GM21423 (cell line): ENCODE measurements around the gene TMIGD1.
A peak's percentile ranks its signal among the peaks of the same experiment; 100 is the strongest.

ENCODE experiments used
- ATAC-seq: cut with Tn5 transposase; IDR thresholded peaks from one replicate; pipeline ENCODE4 v1.9.1; 2021; ENCODE audit warnings: mild to moderate bottlenecking, moderate library complexity; ENCODE audit not compliant: unreplicated experiment

TMIGD1 gene, protein sequence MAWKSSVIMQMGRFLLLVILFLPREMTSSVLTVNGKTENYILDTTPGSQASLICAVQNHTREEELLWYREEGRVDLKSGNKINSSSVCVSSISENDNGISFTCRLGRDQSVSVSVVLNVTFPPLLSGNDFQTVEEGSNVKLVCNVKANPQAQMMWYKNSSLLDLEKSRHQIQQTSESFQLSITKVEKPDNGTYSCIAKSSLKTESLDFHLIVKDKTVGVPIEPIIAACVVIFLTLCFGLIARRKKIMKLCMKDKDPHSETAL

DNA sequence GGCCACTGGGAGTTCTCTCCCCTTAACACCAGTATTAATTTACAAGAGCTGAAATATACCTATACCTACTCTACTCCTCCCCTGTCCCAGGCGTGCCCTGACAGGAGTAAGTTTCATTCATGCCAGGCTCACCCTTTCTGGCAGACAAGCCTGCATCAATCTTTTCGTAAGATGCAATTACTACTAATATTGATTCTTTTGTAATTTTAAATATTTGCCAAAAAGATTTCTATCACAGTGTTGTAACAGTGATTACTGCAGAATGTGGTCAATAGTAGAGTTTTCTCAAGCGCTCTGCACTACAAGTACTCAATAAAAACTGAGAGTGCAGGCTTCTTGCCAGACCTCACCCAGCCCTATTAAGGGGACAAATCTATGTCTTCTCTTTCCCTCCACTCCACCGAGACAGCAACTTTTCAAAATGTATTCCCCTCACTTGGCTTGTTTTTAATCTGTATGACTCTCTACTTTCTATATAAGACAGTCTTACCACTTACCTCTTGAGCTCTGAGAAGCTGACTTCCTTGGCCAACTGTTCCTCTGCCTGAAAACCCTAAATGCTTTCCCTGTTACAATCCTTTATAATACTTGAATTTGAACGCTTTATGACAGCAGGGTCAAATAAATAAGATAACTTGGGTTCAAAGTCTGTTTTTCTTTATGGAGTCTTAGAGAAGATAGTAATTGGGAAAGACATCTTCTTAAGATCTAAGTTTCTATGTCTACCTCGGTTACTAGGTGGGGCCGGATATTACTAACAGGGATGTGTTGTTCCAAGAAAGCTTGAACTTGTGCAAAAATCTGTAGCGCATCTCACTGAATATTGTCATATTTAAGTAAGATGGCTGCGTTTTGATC lies at the start of gene TMIGD1:
Gene TMIGD1, minus strand, starts transcription at position 555 of the 858 bp plus-strand sequence. CDS start 1,924 bp downstream, outside the sequence.
- ATAC-seq: no peak

DNA sequence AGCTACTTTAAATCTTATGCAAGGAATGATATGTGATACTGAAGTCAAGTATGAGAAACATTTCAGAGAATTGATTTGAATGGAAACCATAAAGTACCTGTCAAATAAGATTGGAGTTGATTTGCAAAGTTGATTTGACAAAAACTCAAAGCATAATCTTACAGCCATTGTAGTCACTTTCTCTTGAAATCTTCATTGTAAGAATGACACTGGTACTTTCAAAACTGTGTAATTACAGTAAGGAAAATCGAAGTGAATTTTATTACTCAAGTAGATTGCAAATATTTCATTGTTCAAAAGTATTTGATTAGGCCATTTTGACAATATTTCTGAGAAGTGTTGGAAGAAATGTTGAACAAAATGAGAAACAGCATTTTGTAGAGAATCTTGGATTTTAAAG lies 48.5 kb upstream of the TMIGD1 start:
- no peak for ATAC-seq

DNA sequence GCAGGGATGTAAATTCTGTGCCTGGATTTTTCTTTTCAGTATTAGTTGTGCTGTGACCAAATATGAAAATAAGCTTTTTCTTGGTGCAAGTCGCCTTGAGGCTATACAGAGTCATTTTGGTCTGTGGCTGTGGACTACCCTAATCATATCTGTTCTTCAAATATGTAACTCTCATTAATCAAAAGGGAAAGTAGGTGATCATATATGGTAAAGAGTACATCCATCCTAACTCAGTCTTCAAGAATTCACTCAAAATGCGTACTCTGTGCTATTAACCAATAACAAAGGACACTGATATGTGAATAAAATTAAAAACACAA lies 47.4 kb upstream of the TMIGD1 start:
- no peak for ATAC-seq

DNA sequence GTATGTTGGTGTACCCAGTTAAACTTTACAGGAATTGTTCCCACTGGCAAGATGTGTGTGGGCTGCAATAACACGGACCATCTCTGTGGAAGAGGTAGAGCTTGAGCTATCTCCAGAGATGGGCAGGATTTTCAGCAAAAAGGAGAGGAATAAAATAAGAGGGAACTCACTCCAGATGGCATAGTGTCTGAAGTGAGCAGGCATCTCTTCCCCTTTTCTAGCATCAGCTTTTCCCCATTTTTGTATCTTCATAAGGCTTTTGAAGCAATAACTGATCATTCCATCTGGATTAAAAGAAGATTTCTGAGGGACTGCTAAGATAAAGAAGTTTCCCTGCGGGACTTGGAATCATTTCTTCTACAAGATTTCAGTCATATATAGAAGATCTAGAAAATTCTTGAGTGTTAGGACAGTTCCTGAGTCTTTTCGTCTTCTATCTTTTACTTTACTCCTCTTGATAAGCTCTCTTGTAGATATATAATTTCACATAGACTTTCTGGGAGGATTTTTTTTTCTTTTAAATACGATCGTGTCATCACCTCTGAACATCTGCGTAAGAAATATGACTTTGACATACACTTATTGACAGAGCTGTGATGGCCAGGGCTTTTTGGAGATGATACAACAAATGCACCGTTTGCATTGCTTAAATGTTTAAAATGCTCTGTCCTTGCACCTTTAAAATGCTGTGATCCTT lies 46.9 kb upstream of the TMIGD1 start:
- ATAC-seq: no peak

DNA sequence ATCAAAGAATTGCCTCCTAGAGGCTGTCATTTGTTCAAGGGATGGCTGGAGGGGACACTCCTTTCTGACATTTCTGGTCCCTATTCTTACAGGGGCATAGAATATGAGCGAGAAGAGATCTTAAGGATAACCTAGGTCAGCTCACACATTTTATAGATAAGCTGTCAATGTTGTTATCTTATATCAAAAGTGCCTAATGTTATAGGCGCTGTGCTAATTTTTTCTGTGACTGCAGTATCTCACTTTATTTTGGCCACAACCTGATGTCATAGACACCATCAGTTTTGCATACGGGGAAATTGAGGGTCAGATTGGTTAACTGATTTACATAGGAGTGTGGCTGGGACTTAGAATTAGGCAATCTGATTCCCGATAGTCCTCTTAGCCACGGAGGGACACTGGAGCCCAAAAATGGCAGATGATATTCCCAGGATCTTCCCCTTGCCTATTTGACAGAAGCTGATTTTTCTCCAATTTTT lies 46.1 kb upstream of the TMIGD1 start:
- ATAC-seq: no peak

DNA sequence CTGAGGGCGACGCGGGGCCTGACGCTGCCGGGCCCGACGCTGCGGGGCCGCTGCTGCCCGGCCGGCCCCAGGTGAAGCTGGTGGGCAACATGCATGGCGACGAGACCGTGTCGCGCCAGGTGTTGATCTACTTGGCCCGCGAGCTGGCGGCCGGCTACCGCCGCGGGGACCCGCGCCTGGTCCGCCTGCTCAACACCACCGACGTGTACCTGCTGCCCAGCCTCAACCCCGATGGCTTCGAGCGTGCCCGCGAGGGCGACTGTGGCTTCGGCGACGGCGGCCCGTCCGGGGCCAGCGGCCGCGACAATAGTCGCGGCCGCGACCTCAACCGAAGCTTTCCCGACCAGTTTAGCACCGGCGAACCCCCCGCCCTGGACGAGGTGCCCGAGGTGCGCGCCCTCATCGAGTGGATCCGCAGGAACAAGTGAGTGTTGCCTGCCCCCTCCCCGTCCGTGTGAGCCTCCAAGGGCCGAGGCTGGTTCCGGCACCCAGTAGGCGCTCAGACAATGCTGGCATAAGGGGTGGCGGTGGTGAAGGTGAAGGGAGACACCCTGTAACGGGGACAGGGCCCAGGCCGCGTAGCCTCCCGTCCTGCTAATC lies 45.5 kb upstream of the TMIGD1 start:
- ATAC-seq: no peak

DNA sequence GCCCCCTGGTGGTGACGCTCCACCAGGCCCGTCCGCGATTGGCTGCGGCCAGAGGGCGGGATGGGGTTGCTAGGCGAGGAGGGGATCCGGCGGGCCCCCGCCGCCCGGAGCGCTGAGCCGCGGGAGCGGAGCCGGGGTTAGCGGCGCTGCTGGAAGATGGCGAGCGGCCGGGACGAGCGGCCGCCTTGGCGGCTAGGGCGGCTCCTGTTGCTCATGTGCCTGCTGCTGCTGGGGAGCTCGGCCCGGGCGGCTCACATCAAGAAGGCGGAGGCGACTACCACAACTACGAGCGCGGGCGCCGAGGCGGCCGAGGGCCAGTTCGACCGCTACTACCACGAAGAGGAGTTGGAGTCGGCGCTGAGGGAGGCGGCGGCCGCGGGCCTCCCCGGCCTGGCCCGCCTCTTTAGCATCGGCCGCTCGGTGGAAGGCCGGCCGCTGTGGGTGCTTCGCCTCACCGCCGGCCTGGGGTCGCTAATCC lies 45.0 kb upstream of the TMIGD1 start, which contains the start of gene CPD:
Gene CPD, plus strand, starts transcription at position 103 of the 478 bp plus-strand sequence. Its CDS starts 54 bp downstream, at position 157.
- ATAC-seq: peak; percentile 91

DNA sequence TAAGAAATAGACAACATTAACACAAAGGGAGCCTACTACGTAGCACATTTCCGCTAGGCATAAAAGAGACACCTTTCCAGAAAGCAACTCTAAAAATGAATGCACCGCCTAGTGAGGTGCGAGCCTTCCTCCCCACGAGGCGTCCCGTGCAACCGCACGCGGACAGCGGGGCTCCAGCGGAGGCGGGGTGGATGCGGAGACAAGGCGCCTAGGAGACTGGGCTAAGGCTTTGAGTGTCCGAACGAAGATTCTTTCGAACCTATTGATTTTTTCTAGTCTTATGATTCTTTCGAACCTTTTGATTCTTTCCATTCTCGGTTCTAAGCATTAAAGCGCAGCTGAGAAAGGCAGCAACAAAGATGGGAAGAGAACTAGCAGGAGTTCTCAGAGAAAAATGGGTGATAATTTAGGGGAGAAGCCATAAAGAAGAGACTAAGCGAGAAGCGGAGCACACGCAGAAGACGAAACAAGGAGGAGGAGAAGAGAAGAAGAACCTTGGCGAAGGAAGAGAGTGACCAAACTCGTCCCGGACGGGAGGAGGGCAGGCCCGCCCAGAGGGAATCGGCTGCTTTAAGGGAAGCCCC lies 44.5 kb upstream of the TMIGD1 start:
- no peak for ATAC-seq

DNA sequence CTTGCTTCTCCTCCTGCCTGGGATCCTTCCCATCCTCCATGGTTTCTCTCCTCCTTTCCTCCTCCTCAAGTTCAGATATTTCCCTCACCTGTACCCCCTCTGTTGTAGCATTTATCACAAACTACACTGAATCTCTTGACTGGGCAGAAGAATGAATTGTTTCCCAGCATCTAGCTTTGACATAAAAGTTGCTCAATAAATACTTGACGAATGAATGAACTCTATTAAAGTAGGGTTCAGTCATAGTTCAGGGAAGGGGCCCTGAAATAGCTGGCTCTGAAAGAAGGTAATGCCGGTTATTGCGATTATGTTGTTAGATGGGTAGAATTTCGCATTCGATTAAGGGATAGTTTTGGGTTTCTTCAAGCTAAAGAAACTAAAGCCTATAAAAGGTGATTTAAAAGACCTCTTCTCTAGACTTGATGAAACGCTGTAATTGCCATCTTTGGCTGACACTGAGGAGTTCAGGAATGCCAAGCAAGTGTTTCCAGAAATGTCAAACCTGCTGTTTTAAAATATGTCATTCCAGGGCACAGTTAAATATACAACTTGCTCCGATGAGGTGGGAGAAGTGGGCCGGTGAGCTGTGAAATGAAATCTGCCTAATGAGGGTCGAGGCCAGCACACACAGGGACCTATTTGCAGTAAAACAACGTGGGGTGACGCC lies 43.9 kb upstream of the TMIGD1 start:
- no peak for ATAC-seq

DNA sequence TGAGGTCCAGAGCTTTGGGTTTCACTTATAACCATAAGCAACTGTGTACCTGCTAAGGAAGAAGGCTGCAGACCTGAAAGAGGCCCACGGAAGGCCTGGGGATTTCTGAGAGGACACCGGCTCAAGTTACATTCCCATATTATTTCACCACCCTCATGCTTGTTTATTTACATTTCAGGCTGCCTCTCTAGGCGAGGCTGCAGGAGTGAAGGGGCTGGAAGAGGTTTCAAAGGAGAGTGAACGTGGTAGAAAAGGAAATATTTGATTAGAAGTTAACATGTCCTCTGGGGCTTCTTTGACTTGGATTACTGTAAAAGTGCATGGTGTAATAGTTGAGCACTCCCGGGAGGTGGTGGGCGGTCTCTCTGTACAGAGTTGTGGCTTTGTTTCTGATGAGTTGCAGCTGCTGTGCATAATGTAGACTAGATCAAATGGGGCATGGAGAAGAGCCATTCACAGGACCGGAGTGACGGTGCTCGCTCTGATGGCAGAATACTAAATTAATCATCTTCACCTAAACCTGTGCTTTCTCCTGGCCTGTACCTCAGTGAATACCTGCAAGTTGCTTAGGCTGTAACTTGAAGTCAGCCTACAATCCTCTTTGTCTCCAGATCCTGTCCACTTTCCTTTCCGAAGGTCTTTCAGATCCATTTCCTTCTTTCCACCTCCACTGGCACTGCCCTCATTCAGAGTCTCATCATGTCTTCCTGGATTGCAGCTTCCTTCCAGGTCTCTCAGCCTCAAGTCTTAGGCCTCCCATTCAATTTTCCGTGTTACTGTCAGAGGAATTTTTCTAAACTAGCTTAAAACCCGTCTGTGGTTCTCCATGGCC lies 43.0 kb upstream of the TMIGD1 start:
- ATAC-seq: no peak

DNA sequence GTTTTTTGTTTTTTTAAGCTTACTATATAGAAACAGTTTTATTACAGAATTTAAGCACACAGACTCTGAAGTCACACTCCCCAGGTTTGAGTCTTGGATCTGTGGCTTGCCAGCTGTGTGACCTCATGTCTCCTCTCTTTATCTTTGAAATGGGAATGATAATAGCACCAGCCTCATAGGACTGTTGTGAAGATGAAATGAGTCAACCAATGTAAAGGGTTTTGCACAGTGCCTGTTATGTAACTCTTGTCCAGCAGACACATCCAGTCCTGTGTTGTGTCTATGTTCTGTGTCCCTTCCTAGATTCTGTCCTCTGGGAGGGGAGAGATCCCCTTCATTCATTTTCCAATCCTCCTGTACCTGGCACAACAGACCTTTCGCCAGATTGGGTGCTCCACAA lies 41.8 kb upstream of the TMIGD1 start:
- ATAC-seq: no peak

DNA sequence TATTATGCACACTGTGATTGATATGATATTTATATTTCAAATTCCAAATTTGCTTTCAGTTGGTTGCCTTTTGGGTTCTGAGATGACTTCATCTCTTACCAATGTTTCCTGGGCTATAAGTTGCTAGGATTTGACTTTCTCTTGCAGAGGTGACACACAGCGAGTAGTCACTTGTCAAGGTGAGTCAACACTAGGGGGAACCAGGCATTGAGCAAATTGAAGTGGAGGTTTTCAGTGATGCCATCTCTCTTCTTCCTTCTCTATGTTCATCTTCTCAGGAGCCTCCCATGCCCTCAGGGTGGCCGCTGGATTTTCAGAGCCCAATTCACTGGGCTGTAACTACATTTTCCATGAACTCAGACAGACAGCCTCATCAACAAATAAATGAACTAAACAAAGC lies 38.9 kb upstream of the TMIGD1 start:
- ATAC-seq: no peak

DNA sequence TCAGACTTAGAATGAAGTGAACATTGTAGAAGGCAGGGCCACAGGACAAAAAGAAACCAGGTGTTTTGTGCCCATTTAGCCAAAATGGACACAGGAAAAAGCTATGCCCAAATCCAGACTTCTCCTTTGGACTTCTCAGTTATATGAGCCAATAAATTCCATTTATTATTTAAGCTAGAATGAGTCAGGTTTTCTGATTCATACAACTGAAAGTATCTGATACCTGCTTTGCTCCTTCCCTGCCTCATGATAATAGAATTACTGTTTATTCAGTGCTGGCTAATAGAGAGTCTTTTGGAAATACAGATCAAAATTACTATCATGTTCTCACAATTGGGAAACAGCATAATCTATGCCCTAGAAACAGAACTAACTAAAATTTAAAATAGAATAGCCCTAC lies 36.1 kb upstream of the TMIGD1 start:
- no peak for ATAC-seq

DNA sequence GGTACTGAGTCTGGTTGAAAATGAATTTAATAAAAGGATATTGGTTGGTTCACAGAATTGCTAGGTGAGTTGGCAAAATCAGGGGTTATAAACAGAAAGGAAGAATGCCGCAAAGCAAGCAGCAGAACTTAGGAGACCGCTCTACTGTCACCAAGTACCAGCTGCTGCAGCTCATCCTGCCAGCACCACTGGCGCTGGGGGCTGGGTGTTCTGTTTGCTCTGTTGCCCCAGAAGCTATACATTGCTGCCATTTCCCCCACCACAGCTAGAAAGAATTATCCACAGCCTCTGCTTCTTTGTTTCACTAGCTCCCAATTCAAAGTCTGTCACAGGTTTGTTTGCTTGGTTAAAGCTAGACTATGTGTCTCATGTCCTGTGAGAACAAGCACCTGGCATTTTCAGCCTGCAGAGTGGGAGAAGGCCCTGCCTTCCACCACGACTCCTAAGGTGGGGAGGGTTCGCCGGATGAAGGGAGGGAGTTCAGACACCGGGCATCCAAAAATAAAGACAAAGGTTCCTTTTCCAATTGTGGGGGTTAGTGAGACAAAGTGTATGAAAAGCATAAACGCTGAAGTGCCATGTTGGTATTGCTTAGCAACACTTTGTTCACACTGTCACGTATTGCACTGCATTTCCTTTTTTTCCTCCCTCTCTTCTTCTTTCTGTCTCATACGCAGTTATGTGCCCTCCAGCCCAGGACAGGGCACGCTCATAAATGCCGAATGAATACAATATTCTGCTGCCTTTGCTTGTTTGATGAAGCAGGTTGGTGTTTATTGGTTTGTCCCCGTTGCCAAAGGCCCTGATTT lies 35.3 kb upstream of the TMIGD1 start:
- ATAC-seq: no peak

DNA sequence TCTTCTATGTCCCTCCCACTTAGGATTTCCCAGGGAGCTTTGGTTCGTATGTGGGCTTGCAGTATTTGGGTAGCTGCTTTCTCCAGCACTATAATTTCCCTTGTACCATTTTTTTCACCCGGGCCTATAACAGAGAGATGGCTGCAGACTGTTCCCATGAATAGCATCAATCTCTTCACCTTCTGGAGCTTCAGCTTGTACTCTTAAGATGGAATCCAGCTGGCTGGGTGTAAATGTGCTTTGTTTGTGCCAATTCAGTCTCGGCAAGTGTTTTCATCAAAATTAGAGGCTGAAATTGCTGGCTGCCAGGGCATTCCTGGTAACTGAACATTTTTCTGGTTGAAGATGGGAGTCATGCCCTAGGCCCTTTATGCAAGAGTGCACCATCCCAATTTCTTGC lies 32.7 kb upstream of the TMIGD1 start:
- ATAC-seq: no peak

DNA sequence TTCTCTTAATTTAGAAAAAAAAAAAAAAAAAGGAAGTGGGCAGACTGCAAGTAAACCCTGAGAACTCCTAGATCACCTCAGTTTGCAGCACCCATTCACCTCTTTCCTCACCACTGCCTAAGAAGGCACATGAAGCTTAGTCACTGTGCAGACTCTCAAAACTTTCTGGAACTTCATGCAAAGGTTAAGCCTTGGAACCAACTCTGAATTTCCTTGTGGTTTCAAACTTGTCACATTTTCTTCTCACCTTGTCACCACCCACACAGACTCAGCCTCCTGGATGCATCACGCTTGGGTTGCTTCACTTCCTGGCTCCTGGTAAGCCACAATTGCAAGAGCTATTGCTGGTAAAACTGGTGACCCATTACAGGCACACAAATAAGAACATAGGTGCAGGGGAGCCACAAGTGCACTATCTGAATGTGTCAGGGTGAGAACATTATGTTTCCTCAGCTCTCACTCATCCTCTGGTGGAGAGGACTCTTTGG lies 29.9 kb upstream of the TMIGD1 start:
- ATAC-seq: peak; percentile 86

DNA sequence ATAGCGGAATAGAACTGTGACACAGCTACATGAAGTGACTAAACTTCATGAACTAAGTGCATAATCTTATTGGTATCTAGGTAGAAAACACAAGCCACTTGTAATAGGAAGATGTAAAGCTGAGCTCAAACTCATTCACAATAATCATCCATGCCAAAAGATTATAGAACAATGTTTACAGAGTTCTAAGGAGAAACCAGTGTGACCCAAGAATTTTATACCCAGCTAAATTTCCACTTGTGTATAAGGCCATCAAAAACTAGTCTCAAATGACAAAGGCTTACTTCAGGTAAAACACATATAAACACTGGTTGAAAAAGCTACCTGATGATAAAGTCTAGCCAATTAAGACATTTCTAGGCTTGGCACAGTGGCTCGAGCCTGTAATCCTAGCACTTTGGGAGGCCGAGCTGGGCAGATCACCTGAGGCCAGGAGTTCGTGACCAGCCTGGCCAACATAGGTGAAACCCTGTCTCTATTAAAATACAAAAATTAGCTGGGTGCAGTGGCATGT lies 28.0 kb upstream of the TMIGD1 start:
- no peak for ATAC-seq
